NCI-H2081 treated with DMSO at 0.1 percent for 48 hours (cell line): ENCODE data around the gene MYL11.
"Not testable (repeated sequence)": the region's sequence is repeated elsewhere in the genome, so short reads cannot be mapped to it uniquely, and the experiment has no call there.

Experiments used
- DNase-seq: peaks from one replicate; lab custom pipeline; 2025; lab: John Stamatoyannopoulos, UW

The MYL11 gene

DNA sequence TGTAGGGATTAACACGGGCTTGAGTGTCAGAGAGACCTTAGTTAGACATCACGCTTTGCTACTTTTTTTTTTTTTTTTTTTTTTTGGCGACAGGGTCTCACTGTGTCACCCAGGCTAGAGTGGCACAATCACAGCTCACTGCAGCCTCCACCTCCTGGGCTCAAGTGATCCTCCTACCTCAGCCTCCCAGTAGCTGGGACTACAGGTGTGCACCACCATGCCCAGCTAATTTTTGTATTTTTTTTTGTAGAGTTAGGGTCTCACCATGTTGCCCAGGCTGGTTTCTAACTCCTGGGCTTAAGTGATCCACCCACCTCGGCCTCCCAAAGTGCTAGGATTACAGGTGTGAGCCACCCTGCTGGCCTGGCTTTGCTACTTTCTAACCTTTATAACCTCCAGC, 22.0 kb downstream of the MYL11 start:
- not testable (repeated sequence) for DNase-seq

DNA sequence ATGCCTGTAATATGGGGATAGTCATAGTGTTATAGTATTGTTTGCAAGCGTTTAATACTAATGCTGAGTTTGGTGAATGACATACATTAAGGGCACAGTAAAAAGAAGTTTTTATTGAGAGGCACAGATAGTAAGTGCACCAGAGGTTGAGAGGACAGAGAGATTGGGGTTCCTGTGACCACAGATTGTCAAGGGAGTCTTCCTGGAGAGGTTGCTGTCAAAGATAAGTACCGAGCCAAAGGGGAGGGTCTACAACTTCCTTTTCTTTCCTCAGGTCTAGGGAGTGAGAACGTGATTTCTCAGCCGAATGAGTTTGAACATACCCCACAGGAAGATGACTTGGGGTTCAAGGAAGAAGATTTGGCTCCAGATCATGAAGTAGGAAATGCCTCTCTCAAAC, 22.5 kb downstream of the MYL11 start:
- no peak for DNase-seq

DNA sequence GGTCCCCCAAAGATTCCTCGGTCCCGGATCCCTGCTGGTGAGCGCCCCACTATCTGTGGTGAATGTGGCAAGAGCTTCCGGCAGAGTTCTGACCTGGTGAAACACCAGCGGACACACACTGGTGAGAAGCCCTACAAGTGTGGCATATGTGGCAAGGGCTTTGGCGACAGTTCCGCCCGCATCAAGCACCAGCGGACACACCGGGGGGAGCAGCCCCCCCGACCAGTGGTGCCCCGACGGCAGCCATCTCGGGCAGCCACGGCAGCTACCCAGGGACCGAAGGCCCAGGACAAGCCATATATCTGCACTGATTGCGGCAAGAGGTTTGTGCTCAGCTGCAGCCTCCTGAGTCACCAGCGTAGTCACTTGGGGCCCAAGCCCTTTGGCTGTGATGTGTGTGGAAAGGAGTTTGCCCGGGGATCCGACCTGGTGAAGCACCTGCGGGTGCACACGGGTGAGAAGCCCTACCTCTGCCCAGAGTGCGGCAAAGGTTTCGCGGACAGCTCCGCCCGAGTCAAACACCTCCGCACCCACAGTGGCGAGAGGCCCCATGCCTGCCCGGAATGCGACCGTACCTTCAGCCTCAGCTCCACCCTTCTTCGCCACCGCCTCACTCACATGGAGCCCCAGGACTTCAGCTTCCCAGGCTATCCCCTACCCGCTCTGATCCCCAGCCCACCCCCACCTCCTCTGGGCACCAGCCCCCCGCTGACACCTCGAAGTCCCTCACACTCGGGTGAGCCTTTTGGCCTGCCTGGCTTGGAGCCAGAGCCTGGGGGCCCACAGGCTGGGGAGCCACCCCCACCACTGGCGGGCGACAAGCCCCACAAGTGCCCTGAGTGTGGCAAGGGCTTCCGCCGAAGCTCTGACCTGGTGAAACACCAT, 23.4 kb downstream of the MYL11 start:
- DNase-seq = no peak

DNA sequence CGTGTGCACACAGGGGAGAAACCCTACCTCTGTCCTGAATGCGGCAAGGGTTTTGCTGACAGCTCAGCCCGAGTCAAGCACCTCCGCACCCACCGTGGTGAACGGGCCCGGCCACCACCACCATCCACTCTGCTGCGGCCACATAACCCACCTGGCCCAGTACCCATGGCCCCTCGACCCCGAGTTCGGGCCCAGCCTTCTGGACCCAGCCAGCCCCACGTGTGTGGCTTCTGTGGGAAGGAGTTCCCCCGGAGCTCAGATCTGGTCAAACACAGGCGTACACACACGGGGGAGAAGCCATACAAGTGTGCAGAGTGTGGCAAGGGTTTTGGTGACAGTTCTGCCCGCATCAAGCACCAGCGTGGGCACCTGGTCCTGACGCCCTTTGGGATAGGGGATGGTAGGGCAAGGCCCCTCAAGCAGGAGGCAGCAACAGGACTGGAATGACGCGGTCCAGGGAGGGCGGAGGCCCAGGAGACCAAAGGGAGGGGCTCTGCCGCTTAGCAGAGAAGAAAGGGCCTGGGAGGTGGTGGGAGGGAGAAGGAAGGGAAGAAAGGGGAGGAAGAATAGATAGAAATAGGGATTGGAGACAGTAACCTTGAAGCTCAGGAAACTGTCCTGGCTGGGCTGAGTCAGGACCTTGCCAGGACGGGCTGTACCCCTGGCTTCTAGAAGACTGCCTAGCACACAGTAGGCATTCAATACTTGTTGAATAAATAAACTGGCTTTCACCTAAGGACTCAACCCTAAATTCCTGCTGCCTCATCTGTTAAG, 24.2 kb downstream of the MYL11 start:
- no peak for DNase-seq

DNA sequence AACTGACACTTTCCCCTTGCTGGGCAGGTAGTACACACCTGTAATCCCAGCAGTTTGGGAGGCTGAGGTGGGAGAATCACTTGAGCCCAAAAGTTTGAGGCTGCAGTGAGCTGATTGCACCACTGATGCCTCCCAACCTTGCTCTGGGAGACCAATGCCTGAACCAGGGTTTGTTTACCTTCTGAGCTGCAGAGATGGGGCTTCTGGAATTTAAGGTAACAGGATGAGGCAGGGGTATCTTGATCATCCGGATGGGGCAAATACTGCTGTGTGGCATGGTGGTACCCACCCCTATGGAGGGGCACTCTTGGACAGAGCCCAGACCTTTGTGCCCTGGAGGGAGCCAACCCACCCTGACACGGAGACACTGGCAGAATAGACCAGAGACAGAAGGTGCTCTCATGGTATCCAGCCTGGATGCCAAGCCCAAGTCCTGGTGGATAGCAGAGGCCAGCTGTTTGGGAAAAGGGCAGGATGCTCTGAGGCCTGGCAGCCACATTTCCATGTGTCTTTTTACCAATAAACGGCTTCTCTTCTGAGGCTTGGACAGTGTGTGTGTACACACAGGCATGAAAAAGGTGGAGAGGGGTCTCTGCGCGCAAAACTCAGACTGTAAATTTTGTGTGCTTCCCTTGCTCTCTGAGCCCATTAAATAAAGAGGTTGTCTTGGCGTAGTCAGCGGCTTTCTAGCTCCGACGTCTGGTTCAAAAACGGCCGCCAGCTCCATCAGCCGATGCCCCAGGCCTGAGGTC, 25.0 kb downstream of the MYL11 start:
- DNase-seq = no peak

DNA sequence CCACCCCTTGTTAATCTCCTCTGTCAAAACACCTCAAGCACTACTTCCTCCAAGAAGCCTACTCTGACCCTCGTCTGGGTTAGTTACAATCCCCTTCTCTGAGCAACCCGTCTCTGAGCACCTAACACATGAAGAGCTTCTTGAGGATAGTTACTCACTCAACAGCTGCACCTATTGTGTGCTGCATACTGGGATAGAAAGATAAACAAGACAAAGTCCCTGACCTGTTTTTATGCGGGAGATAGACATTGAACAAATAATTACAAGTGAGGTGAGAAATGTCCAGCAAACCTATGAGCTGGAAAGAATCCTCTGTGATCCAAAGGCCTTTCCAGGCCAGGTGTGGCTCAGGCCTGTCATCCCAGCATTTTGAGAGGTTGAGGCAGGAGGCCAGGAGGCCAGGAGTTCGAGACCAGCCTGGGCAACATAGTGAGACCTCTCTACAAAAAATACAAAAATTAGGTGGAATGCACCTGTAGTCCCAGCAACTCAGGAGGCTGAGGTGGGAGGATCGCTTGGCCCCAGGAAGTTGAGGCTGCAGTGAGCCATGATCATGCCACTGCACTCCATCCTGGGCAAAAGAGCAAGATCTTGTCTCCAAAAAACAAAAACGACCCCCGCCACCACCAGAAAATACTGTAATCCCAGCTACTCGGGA, 27.3 kb downstream of the MYL11 start:
- no peak for DNase-seq

DNA sequence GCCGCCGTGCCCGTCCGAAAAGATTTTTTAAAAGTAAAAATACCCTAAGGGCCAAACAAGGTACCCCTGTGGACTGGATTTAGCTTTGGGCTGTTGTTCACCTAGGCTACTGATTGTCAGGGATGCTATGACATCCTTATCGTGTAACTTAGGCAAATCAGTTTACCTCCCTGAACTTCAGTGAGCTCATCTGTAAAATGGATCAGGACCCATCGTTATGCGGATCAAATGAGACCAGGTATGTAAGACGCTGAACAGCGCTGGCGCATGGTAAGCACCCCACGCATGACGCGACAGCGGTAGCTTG, 32.1 kb downstream of the MYL11 start:
- DNase-seq = no peak

DNA sequence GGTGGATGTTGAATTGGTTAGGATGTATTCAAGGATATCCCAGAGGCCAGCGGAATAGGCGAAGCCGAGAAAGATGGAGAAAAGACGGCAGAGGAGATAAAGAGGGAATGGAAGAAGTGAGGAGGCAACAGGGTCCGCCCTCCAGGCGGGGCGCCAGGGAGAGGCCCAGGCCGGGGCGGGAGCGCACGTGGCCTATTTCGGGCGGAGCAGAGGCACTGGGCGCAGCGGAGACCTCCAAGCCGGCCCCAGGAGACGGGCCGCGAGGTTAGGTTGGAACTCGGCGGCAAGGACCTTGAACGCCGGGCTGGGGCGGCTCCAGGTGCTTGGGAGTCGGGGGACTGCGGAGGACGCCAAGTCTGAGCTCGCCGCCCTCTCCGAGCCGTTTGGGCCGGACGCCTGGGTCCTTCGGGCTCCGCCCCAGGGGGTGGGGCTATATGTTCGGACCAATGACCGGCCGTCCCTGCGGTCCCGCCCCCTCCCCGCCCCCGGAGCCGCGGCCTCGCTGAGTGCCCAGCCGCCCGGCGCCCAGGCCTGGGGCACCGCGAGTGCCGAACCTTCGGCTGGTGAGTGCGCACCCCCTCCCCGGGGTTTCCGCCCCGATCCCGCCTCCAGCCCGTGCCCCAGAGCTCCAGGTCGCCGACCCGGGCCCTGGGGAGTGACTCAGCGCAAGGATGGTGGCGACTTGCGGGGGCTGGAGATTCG, 32.7 kb downstream of the MYL11 start, which contains the start of gene ZNF771:
ZNF771 (plus strand) TSS at position 505 of the 702 bp plus-strand sequence. CDS start 448 bp downstream, outside the sequence.
- DNase-seq = no peak

DNA sequence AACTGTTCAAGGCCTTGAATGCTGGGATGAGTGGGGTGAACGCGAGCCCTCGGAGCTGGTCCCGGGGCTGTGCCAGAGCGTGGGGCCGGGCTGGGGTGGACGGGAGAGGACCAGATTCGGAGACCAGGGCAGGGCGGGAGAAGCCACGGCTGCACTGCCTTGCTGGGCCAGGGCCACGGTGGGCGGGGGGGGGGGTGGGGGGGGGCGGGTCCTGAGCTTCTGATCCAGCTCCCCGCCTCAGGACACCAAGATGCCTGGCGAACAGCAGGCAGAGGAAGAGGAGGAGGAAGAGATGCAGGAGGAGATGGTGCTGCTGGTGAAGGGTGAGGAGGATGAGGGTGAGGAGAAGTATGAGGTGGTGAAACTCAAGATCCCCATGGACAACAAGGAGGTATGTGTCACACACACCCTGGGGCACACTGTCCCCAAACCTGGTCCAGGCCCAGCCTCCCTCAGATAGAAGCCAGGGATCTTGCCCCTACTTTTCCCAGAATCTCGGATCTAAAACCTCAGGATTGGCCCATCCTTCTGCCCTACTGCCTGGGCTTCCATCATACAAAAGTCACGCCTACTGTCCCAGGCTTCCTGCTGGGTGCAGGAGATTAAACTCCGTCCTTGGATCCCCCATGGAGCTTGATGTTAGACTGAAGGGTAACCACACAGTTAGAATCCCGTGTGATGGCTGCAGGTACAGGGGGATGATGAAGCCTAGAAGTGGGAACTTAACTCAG, 33.4 kb downstream of the MYL11 start:
- no peak for DNase-seq

DNA sequence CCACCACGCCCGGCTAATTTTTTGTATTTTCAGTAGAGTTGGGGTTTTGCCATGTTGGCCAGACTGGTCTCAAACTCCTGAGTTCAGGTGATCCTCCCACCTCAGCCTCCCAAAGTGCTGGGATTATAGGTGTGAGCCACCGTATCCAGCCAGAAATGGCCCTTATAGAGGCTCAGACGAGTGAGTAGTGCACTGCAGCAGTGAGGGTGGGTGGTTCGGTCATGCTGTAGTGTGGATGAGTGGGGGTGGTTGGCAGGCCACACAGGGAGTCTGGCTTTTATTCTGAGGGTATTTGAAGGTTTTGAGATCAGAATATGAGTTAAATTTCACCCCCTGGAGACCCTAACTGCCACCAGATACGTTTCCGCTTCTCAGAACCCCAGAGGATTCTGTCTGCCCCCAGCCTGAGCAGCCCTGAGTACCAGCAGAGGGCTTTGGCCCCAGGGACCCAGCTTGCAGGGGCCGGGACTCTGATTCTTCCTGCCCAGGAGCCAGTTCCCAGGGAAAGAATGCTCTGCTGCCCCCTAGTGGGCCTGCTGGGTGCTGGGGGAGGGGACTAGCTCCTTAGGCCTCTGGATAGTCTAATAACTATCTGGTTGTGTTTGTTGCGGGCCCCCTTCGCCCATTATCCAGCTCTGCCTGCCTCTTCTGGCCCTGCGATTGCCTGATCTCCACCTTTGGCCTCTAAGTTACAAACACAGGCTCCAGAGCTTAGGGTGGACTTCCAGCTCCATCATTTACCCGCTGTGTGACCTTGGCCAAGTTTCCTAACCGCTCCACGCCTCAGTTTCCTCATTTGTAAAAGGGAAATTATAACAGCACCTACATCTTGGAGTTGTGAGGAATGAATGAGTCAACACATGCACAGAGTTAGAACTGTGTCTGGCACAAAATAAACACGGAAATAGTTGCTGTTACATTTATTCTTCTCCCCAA, 34.8 kb downstream of the MYL11 start:
- DNase-seq = no peak

DNA sequence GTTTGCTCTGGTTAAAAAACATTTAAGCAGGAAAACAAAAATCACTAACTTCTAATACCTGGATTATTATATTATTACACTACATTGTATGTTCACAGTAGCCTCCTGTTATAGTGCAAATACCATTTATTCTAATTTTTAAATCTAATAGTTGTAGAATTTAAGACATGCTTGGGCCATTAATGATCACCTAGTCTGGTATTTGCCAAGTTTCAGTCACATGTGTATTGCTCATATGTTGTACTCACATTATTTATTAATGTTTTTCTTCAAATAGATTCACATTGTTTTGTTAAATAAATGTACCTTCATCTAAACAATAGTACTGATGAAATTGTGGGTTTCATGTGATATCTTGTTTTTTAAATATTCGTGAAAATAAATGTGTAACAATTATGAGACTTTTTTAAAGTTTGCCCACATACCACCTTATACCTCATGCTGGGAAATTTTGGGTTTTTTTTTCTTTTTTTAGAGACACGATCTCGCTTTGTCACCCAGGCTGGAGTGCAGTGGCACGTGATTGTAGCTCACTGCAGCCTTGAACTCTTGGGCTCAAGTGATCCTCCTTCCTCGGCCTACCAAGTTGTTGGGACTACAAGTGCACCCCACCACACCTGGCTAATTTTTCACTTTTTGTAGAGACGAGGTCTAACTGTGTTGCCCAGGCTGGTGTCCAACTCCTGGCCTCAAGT, 38.7 kb downstream of the MYL11 start:
- DNase-seq = no peak

DNA sequence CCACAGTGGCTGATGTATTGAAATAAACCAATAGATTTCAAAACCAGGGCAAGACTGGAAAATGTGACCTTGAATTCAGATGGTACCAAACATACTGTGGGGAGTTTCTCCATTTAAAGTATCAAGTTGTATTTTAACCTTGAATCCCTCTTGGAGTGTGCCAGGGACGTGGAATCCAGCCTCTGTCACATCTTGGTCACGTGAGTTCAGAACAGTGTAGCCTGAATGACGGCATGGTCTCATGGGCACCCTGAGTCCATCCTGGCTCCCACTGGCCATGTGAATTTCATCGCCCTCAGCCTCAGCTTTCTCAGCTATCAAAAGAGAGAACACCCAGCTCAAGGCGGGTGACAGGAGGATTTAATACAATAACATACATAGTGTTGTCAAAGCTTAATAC, 39.6 kb downstream of the MYL11 start:
- DNase-seq = no peak

DNA sequence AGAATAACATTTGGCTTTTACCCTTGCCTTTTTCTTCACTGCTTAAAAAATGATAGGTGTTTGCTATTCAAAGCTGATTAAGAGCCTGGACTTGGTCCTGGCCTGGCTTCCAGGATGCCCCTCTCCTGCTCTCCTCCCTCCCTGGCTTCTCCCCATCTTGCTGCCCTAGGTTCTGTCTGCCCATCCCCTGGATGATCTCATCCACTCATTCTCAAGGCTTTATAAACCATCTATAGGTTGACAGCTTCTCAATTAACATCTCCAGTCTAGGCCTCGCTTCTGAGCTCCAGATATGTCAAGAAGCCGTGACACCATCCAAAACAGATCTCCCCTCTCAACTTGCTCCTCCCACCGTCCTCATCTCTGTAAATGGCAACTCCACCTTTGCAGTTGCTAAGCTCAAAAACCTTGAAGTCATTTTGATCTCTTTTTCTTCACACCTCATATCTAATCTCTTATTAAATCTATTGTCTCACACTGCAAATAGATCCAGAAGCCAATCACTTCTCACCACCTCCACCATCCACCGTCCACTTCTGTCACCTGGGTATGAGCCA, 41.5 kb downstream of the MYL11 start:
- DNase-seq = no peak

DNA sequence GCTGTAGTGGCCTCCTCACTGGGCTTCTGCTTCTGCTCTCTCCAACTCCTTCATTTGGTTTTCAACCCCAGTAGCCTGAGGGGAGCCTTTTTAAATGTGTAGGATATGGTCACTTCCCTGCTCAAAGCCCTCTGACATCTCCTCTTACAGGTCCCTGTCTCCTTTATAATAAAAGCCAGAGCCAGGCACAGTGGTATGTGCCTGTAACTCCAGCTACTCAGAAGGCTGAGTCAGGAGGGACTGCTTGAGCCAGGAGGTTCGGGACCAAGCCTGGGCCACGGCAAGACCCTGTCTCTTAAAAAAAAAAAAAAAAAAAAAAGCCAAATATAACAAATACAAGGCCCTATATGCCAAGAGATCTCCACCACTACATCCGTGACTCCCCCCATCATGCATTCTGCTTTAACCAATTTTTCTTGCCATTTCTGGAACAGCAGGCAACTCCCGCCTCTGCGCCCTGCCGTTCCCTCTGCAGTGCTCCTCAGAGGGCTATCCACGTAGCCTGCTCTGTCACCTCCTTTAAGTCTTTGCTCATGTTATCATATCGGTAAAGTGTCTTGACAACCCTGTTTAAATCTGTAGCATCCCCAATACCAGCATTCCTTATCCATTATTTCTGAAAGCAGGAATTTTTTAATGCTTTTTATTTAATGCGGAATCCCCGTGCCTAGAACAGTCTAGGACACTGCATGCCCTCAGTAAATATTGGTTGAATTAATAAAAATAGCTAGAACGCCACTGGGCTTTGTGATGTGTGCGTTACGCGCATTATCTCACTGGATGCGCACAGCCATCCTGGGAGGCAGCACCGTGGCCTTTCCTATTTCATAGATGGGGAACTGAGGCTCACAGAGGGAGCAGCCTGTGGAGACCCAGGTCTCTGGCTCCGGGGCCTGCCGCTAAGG, 42.3 kb downstream of the MYL11 start:
- no peak for DNase-seq

DNA sequence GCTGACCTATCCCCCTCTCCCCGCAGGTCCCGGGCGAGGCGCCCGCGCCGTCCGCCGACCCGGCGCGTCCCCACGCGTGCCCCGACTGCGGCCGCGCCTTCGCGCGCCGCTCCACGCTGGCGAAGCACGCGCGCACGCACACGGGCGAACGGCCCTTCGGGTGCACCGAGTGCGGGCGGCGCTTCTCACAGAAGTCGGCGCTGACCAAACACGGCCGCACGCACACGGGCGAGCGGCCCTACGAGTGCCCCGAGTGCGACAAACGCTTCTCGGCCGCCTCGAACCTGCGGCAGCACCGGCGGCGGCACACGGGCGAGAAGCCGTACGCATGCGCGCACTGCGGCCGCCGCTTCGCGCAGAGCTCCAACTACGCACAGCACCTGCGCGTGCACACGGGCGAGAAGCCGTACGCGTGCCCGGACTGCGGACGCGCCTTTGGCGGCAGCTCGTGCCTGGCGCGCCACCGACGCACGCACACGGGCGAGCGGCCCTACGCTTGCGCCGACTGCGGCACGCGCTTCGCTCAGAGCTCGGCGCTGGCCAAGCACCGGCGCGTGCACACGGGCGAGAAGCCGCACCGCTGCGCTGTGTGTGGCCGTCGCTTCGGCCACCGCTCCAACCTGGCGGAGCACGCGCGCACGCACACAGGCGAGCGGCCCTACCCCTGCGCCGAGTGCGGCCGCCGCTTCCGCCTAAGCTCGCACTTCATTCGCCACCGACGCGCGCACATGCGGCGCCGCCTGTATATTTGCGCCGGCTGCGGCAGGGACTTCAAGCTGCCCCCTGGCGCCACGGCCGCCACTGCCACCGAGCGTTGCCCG, 43.1 kb downstream of the MYL11 start:
- DNase-seq = peak; percentile 76

DNA sequence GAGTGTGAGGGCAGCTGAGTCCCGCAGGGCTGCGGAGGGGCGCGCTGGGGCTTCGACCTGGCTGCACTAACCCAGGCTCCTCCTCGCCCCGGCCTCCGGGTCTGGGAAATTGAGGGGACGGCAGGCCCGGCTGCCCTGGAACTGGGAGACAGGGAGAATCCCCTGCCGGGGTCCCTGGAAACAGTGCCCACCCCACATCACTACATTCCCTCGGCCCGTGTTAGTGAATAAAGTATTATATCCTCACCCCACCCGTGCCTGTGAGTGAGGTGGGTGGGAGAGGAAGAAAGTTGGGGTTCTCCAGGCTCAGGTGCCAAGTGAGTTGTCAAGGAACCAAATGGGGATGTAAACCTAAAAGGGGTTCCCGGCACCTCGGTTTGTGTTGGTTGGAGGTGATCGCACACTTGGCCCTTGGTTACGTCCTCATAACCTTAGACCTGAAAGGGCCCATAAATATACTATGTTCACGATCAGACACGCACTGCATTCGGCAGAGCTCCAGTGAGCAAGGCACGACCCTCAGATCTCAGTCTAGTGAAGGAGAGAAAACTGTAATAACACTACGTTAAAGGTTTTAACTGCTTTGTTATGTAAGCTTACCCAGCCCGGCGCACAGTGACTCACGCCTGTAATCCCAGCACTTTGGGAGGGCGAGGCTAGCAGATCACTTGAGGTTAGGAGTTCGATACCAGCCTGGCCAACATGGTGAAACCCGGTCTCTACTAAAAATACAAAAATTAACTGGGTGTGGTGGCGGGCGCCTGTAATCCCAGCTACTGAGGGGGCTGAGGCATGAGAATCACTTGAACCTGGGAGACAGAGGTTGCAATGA, 44.0 kb downstream of the MYL11 start:
- no peak for DNase-seq
